D721Med (cell line): ENCODE results near the gene PLCB4.

ENCODE experiments used
- DNase-seq: peaks from one replicate; pipeline ENCODE4 v3.0.0; 2011; ENCODE audit warnings: low spot score; ENCODE audit not compliant: insufficient read length
- FAIRE-seq: peaks from 2 replicates; lab custom pipeline; 2011; peaks lifted over from hg19 to GRCh38; lab: Jason Lieb, UNC
- CTCF ChIP-seq: IDR thresholded peaks from 2 replicates; pipeline ENCODE4 v1.5.1; 2012; ENCODE audit warnings: mild to moderate bottlenecking, control low read depth; ENCODE audit not compliant: insufficient read depth; ENCODE audit errors: missing control alignments

The PLCB4 gene

GRCh38 chr20:9082741-9083140, 13.9 kb downstream of the PLCB4 start:
- no peak for TF ChIP-seq CTCF
- no peak for FAIRE-seq

GRCh38 chr20:9087531-9088217, 18.8 kb downstream of the PLCB4 start:
- DNase-seq (no peak), FAIRE-seq (no peak)
- TF ChIP-seq CTCF = no peak

More at GRCh38 chr20:9082741-9083140, 13.9 kb downstream of the PLCB4 start:
- no peak for DNase-seq

- FAIRE-seq (no peak), DNase-seq (no peak)
- TF ChIP-seq CTCF = no peak
Measured at GRCh38 chr20:9088556-9088955, 19.7 kb downstream of the PLCB4 start.

GRCh38 chr20:9092113-9092512, 23.2 kb downstream of the PLCB4 start:
- FAIRE-seq (no peak), DNase-seq (no peak)
- no peak for TF ChIP-seq CTCF

- no peak for FAIRE-seq
- TF ChIP-seq CTCF = no peak
- DNase-seq = no peak
Measured at GRCh38 chr20:9092655-9093054, 23.8 kb downstream of the PLCB4 start.

GRCh38 chr20:9093218-9093957, 24.5 kb downstream of the PLCB4 start:
- no peak for TF ChIP-seq CTCF
- FAIRE-seq = no peak

GRCh38 chr20:9099372-9099771, 30.5 kb downstream of the PLCB4 start:
- DNase-seq = no peak
- TF ChIP-seq CTCF = no peak
- FAIRE-seq = no peak

More at GRCh38 chr20:9093218-9093957, 24.5 kb downstream of the PLCB4 start:
- DNase-seq = no peak
